GM21360 (cell line): Measurements from ENCODE around the gene SIK3.
A peak's percentile ranks its signal among the peaks of the same experiment; 100 is the strongest.

ENCODE experiments used
- ATAC-seq: cut with Tn5 transposase; IDR thresholded peaks from one replicate; pipeline ENCODE4 v1.9.1; 2021; ENCODE audit warnings: mild to moderate bottlenecking, moderate library complexity; ENCODE audit not compliant: unreplicated experiment

The SIK3 gene

GRCh38 chr11:117110294-117110950 lies 12.2 kb upstream of the SIK3 start:
- ATAC-seq: no peak

- ATAC-seq: no peak
Measured at GRCh38 chr11:117107701-117108590, 9.7 kb upstream of the SIK3 start.

- ATAC-seq: no peak
Measured at GRCh38 chr11:117100556-117100955, 2.3 kb upstream of the SIK3 start.

GRCh38 chr11:117099696-117100095 lies 1.5 kb upstream of the SIK3 start:
- ATAC-seq: no peak

GRCh38 chr11:117097389-117098268 lies 599 bp downstream of the SIK3 start:
- peak; percentile 26 for ATAC-seq

GRCh38 chr11:117097014-117097388 lies 1.2 kb downstream of the SIK3 start:
- ATAC-seq: no peak

- peak; percentile 32 for ATAC-seq
Measured at GRCh38 chr11:117096201-117096991, 1.8 kb downstream of the SIK3 start.

- no peak for ATAC-seq
Measured at GRCh38 chr11:117095284-117096161, 2.7 kb downstream of the SIK3 start.

GRCh38 chr11:117094776-117095175 lies 3.5 kb downstream of the SIK3 start:
- no peak for ATAC-seq

GRCh38 chr11:117092951-117093590 lies 5.2 kb downstream of the SIK3 start:
- ATAC-seq: no peak

- ATAC-seq: no peak
Measured at GRCh38 chr11:117091753-117092477, 6.3 kb downstream of the SIK3 start.

GRCh38 chr11:117090111-117090706 lies 8.0 kb downstream of the SIK3 start:
- ATAC-seq: no peak

- ATAC-seq: no peak
Measured at GRCh38 chr11:117089685-117090084, 8.5 kb downstream of the SIK3 start.

GRCh38 chr11:117087446-117087845 lies 10.8 kb downstream of the SIK3 start:
- no peak for ATAC-seq

GRCh38 chr11:117084992-117085391 lies 13.2 kb downstream of the SIK3 start:
- no peak for ATAC-seq

- ATAC-seq: no peak
Measured at GRCh38 chr11:117083011-117083935, 15.0 kb downstream of the SIK3 start.

- no peak for ATAC-seq
Measured at GRCh38 chr11:117081908-117082307, 16.3 kb downstream of the SIK3 start.
